ENCODE results near the gene KLHL17. TPM values are rescaled to one million over a fixed set of nuclear protein-coding genes. Genes with fewer than 3 reads are reported as not detected.
"Not testable (repeated sequence)": the region's sequence is repeated elsewhere in the genome, so short reads cannot be mapped to it uniquely, and the experiment has no call there.

KLHL17 gene
- total RNA-seq, 1 donor from 2014 or later, result 28.3 TPM

DNA sequence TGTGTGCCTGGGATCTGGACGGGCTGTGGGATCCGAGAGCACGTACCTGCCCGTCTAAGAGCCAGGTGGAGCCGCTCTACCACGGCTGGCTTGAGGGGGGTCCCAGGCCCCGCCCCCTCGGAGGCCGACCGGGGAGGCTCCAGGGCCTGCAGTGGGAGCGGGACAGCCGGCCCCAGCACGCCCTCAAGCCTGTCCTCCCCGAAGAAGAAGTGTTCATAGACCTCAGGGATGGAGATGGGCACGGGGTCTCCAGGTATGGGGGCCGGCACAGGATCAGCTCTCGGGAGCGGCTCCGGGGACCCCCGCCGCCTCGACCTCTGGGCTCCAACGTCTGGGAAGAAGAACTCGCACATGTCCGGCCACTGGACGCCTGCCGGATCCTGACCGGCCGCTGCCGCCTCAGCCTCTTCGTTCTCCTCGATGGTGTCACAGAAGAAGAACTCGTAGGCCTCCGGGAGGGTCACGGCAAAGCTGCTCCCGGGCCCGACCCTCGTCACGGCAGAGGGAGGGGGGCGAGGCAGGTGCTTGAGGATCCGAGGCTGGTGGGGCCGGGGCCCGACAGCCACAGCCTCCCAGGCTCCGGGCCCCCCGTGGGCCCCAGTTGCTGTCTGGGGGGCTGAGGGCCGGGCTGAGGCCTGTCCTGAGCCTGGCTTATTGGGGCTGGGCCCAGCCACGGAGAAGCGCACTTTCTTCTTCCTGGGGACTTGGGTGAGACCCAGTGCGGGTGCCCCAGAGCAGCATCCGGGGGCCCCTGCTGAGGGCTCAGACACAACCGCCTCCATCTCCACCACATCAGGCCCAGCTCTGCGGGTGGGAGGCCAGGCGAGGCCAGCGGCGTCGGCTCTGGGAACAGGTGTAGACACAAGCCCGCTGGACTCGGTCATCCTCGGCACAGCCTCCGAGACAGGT is 18.7 kb downstream of the KLHL17 start:
- intact Hi-C loops (cut with micrococcal nuclease), result no loop called here

DNA sequence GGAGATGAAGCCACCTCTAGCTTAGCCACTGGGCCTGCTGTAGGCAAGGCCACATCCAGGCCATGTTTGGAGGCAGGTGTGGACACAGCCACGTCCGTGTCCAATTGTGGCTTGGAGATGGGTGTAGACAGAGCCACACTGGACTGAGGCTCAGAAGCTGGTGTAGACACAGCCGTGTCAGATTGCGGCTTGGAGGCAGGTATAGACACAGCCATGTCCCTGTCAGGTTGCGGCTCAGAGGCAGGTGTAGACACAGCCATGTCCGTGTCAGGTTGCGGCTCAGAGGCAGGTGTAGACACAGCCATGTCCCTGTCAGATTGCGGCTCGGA is 19.3 kb downstream of the KLHL17 start:
- intact Hi-C loops (cut with micrococcal nuclease), result loop anchor here (5.0 kb wide), 1 partner anchor 313 kb away; no protein-coding TSS in a partner anchor

DNA sequence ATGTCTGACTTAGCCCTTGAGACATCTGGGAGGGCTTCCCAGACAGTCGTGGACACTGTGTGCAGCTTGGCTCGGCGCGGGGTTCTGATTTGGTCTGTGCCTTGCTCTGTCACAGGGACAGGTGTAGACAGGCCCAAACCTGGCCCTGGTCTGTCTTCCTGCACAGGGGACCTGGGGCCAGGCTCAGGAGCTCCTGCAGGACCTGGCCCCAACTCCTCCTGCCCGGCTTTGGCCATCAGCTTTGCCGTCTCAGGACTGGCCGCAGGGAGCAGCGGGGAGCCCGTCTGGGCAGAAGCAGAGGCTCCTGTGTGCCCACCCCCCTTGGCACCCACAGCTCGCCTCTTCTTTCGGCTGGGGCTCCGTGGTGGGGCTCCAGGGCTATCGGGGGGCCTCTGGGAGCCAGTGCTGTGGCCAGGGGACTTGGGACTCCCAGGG is 19.8 kb downstream of the KLHL17 start:
- intact Hi-C loops (cut with micrococcal nuclease), result loop anchor here (5.0 kb wide), 1 partner anchor 312 kb away; no protein-coding TSS in a partner anchor

GRCh38 chr1:980602-981395 is 20.4 kb downstream of the KLHL17 start:
- intact Hi-C loops (cut with micrococcal nuclease), result loop anchor here (5.0 kb wide), 1 partner anchor 312 kb away; no protein-coding TSS in a partner anchor

- intact Hi-C loops (cut with micrococcal nuclease), result loop anchor here (5.0 kb wide), 1 partner anchor 311 kb away; no protein-coding TSS in a partner anchor
Observed at GRCh38 chr1:981491-981954, 21.1 kb downstream of the KLHL17 start.

- intact Hi-C loops (cut with micrococcal nuclease), result loop anchor here (5.0 kb wide), 1 partner anchor 310 kb away; no protein-coding TSS in a partner anchor
Observed at GRCh38 chr1:981955-982558, 21.7 kb downstream of the KLHL17 start, which contains the start of gene PERM1. Gene PERM1, minus strand, starts transcription at chr1:982093. Its CDS starts 1,064 bp downstream, at chr1:981029.

DNA sequence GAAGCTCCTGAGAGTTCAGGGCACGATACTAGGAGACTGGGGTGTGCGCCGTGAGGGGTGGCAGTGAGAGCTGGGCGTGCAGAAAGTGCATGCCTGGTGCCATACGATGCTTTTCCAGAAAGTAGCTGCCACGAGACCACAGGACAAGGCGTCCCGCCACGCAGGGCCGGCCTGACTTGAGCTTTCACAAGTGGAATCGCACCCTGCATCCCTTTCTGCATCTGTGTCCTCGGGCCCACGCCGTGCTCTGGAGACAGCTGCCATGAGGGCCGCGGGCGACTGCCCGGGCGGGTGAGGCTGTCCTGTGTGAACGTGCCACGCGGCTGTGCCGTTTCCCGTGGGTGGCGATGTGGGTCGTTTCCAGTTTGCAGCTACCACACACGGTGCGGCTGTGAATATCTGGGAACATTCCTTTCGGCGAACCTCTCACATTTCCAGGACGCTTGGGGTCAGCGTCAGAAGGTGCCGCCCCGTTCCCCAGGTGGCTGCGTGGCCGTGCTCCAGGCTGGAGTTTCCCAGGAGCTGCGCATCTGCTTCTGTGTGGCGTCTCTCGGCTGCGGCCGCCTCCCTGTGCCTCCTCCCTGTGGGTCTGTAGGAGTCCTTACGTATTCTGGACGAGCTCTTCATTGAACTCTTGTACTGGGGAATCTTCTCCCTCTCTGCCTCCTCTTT is 22.5 kb downstream of the KLHL17 start:
- intact Hi-C loops (cut with micrococcal nuclease), result loop anchor here (5.0 kb wide), 1 partner anchor 309 kb away; no protein-coding TSS in a partner anchor

GRCh38 chr1:983798-984475 is 23.6 kb downstream of the KLHL17 start:
- intact Hi-C loops (cut with micrococcal nuclease), result loop anchor here (1.0 to 5.0 kb wide), 2 partner anchors 80 to 308 kb away; no protein-coding TSS in a partner anchor

- intact Hi-C loops (cut with micrococcal nuclease), result loop anchor here (1.0 to 5.0 kb wide), 2 partner anchors 80 to 308 kb away; no protein-coding TSS in a partner anchor
Observed at GRCh38 chr1:984476-984814, 24.1 kb downstream of the KLHL17 start.

GRCh38 chr1:985126-985525 is 24.7 kb downstream of the KLHL17 start:
- intact Hi-C loops (cut with micrococcal nuclease), result no loop called here

GRCh38 chr1:988061-988460 is 27.7 kb downstream of the KLHL17 start:
- intact Hi-C loops (cut with micrococcal nuclease), result not testable (repeated sequence)

GRCh38 chr1:991275-991674 is 30.9 kb downstream of the KLHL17 start:
- intact Hi-C loops (cut with micrococcal nuclease), result not testable (repeated sequence)

DNA sequence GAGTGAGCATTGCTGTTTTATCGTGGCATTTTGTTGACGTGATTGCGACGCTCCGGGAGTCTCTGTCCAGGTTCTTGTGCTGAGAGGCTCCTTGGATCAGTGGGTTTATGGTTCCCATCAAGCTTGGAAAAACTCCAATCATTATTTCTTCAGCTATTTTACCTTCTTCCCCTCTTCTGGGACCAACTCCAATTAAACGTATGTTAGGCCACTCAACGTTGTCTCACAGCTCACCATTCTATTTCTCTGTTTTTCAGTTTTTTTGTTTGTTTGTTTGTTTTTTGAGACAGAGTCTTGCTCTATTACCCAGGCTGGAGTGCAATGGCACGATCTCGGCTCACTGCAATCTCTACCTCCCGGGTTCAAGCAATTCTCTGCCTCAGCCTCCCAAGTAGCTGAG is 31.5 kb downstream of the KLHL17 start:
- intact Hi-C loops (cut with micrococcal nuclease), result no loop called here

- intact Hi-C loops (cut with micrococcal nuclease), result no loop called here
Observed at GRCh38 chr1:992362-992761, 32.0 kb downstream of the KLHL17 start.

DNA sequence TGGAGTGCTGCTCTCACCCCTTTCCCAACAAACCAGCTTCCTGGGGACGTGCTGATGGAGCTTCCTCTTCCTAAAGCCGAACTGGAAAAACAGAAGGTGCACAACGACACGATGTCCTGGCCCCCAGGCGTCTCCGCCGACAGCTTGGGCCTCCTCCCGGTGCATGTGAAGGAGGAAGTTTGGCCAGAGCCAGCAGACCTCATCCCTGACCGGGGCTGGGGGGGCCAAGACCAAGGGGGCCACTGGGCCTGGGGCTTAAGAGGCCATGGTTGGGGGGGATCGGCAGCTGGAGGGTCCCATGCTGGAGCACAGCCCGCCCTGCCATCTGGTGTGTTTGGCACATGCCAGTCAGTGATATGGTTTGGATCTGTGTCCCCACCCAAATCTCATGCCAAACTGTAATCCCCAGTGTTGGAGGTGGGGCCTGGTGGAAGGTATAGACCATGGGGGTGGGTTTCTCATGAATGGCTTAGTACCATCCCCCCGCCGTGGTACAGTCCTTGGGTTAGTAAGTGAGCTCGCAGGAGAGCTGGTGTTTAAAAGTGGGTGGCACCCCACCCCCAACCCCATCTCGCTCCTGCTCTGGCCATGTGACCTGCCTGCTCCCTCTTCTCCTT is 33.1 kb downstream of the KLHL17 start:
- intact Hi-C loops (cut with micrococcal nuclease), result no loop called here

DNA sequence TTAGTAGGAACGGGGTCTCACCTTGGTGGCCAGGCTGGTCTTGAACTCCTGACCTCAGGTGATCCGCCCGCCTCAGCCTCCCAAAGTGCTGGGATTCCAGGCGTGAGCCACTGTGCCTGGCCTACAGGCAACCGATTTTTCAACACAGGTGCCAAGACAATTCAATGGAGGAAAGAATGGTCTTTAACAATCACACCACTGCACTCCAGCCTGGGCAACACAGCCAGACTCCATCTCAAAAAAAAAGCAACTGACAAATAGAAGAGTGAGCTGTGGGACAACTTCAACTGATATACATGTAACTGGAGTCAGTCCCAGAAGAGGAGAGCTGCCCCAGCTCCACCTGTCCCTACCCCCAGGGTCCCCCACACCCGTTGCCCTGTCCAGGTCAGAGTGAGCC is 34.2 kb downstream of the KLHL17 start:
- intact Hi-C loops (cut with micrococcal nuclease), result not testable (repeated sequence)

GRCh38 chr1:995665-996633 is 35.6 kb downstream of the KLHL17 start:
- intact Hi-C loops (cut with micrococcal nuclease), result no loop called here
